ENCODE data around the gene LTBP2. TPM values are rescaled to one million over a fixed set of nuclear protein-coding genes. Genes with fewer than 3 reads are reported as not detected.

LTBP2 gene
- total and polyA plus RNA-seq, 2 of the 8 experiments (the other 6 are each of a cell fraction or from before 2014, with no cell fraction given), result 0.48 to 0.89 TPM

- Histone ChIP-seq H4K8ac (ENCODE audit: extremely low read depth, insufficient read depth, low read length) (no peak overlapping the region), H3K36me3 (ENCODE audit: control insufficient read depth in 2 of 4, insufficient read depth in 4 of 4, low read length in 3 of 4) (no peaks in the 10 kb centered on the region), H3K9ac (replicated peaks in 1 of 4; ENCODE audit: extremely low read depth in 1 of 4, low read depth in 3 of 4, low read length in 3 of 4) (no peak overlapping the region), H3K56ac (replicated peaks; ENCODE audit: insufficient read length, low read depth, low read length) (no peak overlapping the region), H3K18ac (ENCODE audit: extremely low read depth, low read length) (no peak overlapping the region), H3K4ac (replicated peaks; ENCODE audit: insufficient read length, low read depth, low read length) (no peak overlapping the region), H4K20me1 (replicated peaks in 1 of 2; ENCODE audit: control insufficient read depth in 1 of 2, insufficient read depth in 2 of 2, low read length in 2 of 2) (no peaks in the 10 kb centered on the region), H3K14ac (ENCODE audit: insufficient read length) (no peak overlapping the region), H3K23me2 (ENCODE audit: low read depth, low read length) (no peaks in the 10 kb centered on the region), H3K4me2 (ENCODE audit: insufficient read depth in 1 of 2, low read depth in 2 of 2, low read length in 2 of 2) (no peak overlapping the region), H3K23ac (ENCODE audit: insufficient read length) (no peak overlapping the region), H2BK12ac (ENCODE audit: low read depth, low read length) (no peak overlapping the region), H2AFZ (ENCODE audit: low read length) (no peak overlapping the region), H3K9me3 (ENCODE audit: insufficient read depth in 2 of 2, low read depth in 1 of 2, low read length in 1 of 2) (no peaks in the 10 kb centered on the region), H2BK120ac (replicated peaks; ENCODE audit: low read depth, low read length) (no peak overlapping the region), H4K5ac (ENCODE audit: insufficient read length, low read depth, low read length) (no peak overlapping the region), H2BK15ac (ENCODE audit: low read length) (no peak overlapping the region), H3K4me3 (ENCODE audit: extremely low read depth in 1 of 4, insufficient read depth in 2 of 4, low read depth in 3 of 4, low read length in 4 of 4) (no peak overlapping the region), H3K27ac (ENCODE audit: low read depth, low read length) (no peak overlapping the region), H2AK5ac (ENCODE audit: low read depth, low read length) (no peak overlapping the region), H3K27me3 (replicated peaks in 1 of 4; ENCODE audit: control insufficient read depth in 3 of 4, extremely low read depth in 1 of 4, insufficient read depth in 3 of 4, low read length in 3 of 4) (no peaks in the 10 kb centered on the region), H3K4me1 (replicated peaks in 1 of 4; ENCODE audit: control insufficient read depth in 3 of 4, insufficient read depth in 4 of 4, low read length in 3 of 4) (0 out of 7 replicates have a peak, but pooled peaks cover 0 to 2% (median 0%) of the 10 kb centered on the region in 4 experiments), H3K79me1 (ENCODE audit: low read depth, low read length) (no peaks in the 10 kb centered on the region), H2BK5ac (ENCODE audit: low read depth, low read length) (no peak overlapping the region), H4K91ac (replicated peaks; ENCODE audit: insufficient read length, low read length) (no peak overlapping the region), H2BK20ac (ENCODE audit: low read length) (no peak overlapping the region), H3K79me2 (ENCODE audit: control insufficient read depth in 1 of 2, insufficient read depth in 2 of 2, low read length in 2 of 2) (no peaks in the 10 kb centered on the region)
- DNase-seq (ENCODE audit: low read depth in 1 of 2, low spot score in 2 of 2), result no peak
- CTCF ChIA-PET (ENCODE audit: partially characterized antibody), result interaction anchor here (0.7 to 20.0 kb wide), 3 partner anchors 13 to 60 kb away, joined by 3 to 176 read pairs (median 51); partner anchors contain the start of gene LTBP2
- TF ChIP-seq EZH2 (IDR thresholded peaks at IDR 0.05; ENCODE audit: low read depth, low read length, severe bottlenecking), result no peak
- TF ChIP-seq KDM5A (IDR thresholded peaks at IDR 0.05; ENCODE audit: low read length), result no peak
- no peak for TF ChIP-seq CTCF (IDR thresholded peaks at IDR 0.05; ENCODE audit: control extremely low read depth in 1 of 3, insufficient read depth in 1 of 3, low read depth in 1 of 3, low read length in 3 of 3)
- TF ChIP-seq ASH2L (IDR thresholded peaks at IDR 0.05; ENCODE audit: low read length), result no peak
- TF ChIP-seq E2F6 (IDR thresholded peaks at IDR 0.05), result no peak
- whole genome bisulfite sequencing, 2 experiments (ENCODE audit: extremely low coverage in 1 of 2, insufficient coverage in 1 of 2, insufficient read length in 1 of 2, insufficient replicate concordance in 2 of 2, low coverage in 1 of 2, low lambda C conversion rate in 2 of 2, missing lambda C conversion rate in 1 of 2), result 90% methylated on average over 33 of the region's 33 CpGs; no CpG with 5 or more reads in 1 of the 2 experiments
- FAIRE-seq, result no peak
- POLR2A ChIA-PET (ENCODE audit: partially characterized antibody), result no interaction called here
Observed at GRCh38 chr14:74585406-74586335, 26.4 kb downstream of the LTBP2 start.

All from H1 (cell line).